ENCODE measurements around the gene ERBIN. TPM values are rescaled to one million over a fixed set of nuclear protein-coding genes. Genes with fewer than 3 reads are reported as not detected.

Gene ERBIN
- total and polyA plus RNA-seq, 9 of the 15 experiments (the other 6 are each of a cell fraction or from before 2014, with no cell fraction given), result 11.9 to 72.8 (median 41.7) TPM

- Histone ChIP-seq H3K36me3 (ENCODE audit: control insufficient read depth, insufficient read depth, low read length) (peaks cover 44% of the 10 kb centered on the region; the same call in 2 of the 3 replicates), H3K9ac (ENCODE audit: insufficient read depth in 1 of 2, low read depth in 2 of 2, low read length in 2 of 2) (no peak overlapping the region), H3K9me1 (ENCODE audit: control insufficient read depth, insufficient read depth, low read length) (no peaks in the 10 kb centered on the region), H3K27me3 (ENCODE audit: control insufficient read depth in 2 of 2, insufficient read depth in 2 of 2, low read length in 2 of 2) (no peaks in the 10 kb centered on the region), H3K4me1 (replicated peaks in 1 of 2; ENCODE audit: control insufficient read depth in 2 of 2, insufficient read depth in 2 of 2, low read length in 2 of 2) (peaks cover 0 to 4% of the 10 kb centered on the region in 2 experiments; a peak in 1 of 5 replicates), H3K4me2 (ENCODE audit: insufficient read depth, low read length) (no peak overlapping the region), H2AFZ (ENCODE audit: low read depth, low read length) (no peak overlapping the region), H3K9me3 (replicated peaks; ENCODE audit: control insufficient read depth, insufficient read depth, low read depth, low read length) (no peaks in the 10 kb centered on the region), H4K20me1 (replicated peaks; ENCODE audit: control insufficient read depth, insufficient read depth, low read length) (no peaks in the 10 kb centered on the region; the same call in 1 of the 2 replicates), H3K27ac (ENCODE audit: extremely low read depth, low read depth, low read length) (no peak overlapping the region), H3K4me3 (no peak overlapping the region), H3K79me2 (ENCODE audit: control insufficient read depth, insufficient read depth, low read length) (peaks cover 35% of the 10 kb centered on the region)
- intact Hi-C loops (cut with micrococcal nuclease), result no loop called here
- no peak for TF ChIP-seq BCOR (IDR thresholded peaks at IDR 0.05)
- no peak for TF ChIP-seq SMAD1 (IDR thresholded peaks at IDR 0.05; ENCODE audit: low read depth, low read length, partially characterized antibody)
- TF ChIP-seq SP1 (CRISPR knock-in tag; IDR thresholded peaks at IDR 0.05), result no peak
- TF ChIP-seq HNRNPH1 (optimal IDR thresholded peaks at IDR 0.05; ENCODE audit: low read depth, low read length), result no peak
- TF ChIP-seq NFRKB (IDR thresholded peaks at IDR 0.05; ENCODE audit: low read depth), result no peak
- no peak for TF ChIP-seq ZBED1 (IDR thresholded peaks at IDR 0.05)
- no peak for TF ChIP-seq KAT7 (CRISPR knock-in tag; IDR thresholded peaks at IDR 0.05; ENCODE audit: borderline replicate concordance)
- TF ChIP-seq TBP (optimal IDR thresholded peaks at IDR 0.05; ENCODE audit: low read depth, low read length), result no peak
- TF ChIP-seq ZNF586 (CRISPR knock-in tag; conservative IDR thresholded peaks at IDR 0.05), result no peak
- TF ChIP-seq ATF3 (IDR thresholded peaks at IDR 0.05), result no peak
- no peak for TF ChIP-seq ATF3 (CRISPR knock-in tag; conservative IDR thresholded peaks at IDR 0.05)
- no peak for TF ChIP-seq PCBP1 (IDR thresholded peaks at IDR 0.05; ENCODE audit: low read depth, low read length, poor library complexity, severe bottlenecking)
- no peak for TF ChIP-seq NFIX (CRISPR knock-in tag; IDR thresholded peaks at IDR 0.05; ENCODE audit: low read depth)
- TF ChIP-seq HDAC8 (tag; IDR thresholded peaks at IDR 0.05), result no peak
- no peak for DNase-seq (ENCODE audit: extremely low read depth in 1 of 4, low spot score in 3 of 4)
- POLR2A ChIA-PET, result no interaction called here
- BruUV-seq (replicated peaks), result no TSS peak
- no peak for FAIRE-seq
- WGBS (ENCODE audit: insufficient coverage, low coverage, missing lambda C conversion rate), result 54% methylated on average over 2 of the region's 2 CpGs
- CTCF ChIA-PET (ENCODE audit: low intra/inter-chr PET ratio), result no interaction called here
- ATAC-seq, result no peak
- in situ Hi-C loops (cut with MboI), result no loop called here
These were observed 87.0 kb downstream of the ERBIN start for GRCh38 chr5:66013397-66013796.

All from K562 (cell line).